ENCODE measurements around the gene PPP3CA.

GRCh38 chr4:101265816-101266172 is 81.5 kb downstream of the PPP3CA start:
- TF ChIP-seq NRF1 (IDR thresholded peaks at IDR 0.05; ENCODE audit: low read depth, low read length), result no peak
- no peak for TF ChIP-seq CEBPB (IDR thresholded peaks at IDR 0.05; ENCODE audit: low read depth, low read length)
- TF ChIP-seq USF2 (IDR thresholded peaks at IDR 0.05; ENCODE audit: low read length), result no peak
- no peak for TF ChIP-seq SIX5 (IDR thresholded peaks at IDR 0.05; ENCODE audit: low read depth, low read length)
- TF ChIP-seq POLR2AphosphoS5 (IDR thresholded peaks at IDR 0.05; ENCODE audit: low read depth, low read length), result no peak
- no peak for TF ChIP-seq POLR2A (IDR thresholded peaks at IDR 0.05; ENCODE audit: control extremely low read depth in 1 of 2, low read depth in 2 of 2, low read length in 2 of 2)
- TF ChIP-seq E2F6 (IDR thresholded peaks at IDR 0.05), result no peak
- no peak for TF ChIP-seq CTCF (IDR thresholded peaks at IDR 0.05; ENCODE audit: control extremely low read depth in 1 of 3, insufficient read depth in 1 of 3, low read depth in 1 of 3, low read length in 3 of 3)

All from H1 (cell line).